ENCODE measurements around the gene IL4I1. TPM values are rescaled to one million over a fixed set of nuclear protein-coding genes. Genes with fewer than 3 reads are reported as not detected.

IL4I1 gene
- total and polyA plus RNA-seq, 12 donors = 0.18 to 3.2 (median 1.2) TPM

DNA sequence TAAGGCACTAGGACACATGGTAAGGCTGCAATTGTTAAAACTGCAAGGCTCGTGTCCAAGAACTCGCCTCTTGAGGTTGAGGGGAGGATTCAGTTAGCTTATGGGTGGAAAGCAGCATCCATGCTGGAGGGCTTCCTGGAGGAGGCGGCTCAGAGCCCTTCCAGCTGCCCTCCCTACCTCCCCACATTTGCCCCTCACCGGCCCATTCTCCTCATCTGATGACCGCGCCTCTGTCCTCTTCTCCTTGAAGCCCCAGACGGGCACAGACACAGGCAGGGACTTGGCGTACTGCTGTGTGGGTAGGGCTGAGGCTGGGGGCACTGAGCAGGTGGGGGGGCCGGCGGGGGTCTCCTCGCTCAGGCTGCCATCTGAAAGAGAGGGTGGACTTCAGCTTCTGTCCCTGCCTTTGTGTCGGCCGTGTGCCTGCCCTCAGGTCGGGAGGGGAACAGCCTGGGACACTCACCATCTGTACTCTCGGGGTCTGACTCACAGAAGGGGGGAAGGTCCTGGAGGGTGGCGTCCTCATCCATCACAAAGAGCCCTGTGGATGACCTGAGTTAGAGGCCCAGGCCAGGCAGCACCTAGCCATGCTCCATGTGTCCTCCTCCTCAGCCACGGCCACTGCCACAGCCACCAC, 25.2 kb downstream of the IL4I1 start:
- Histone ChIP-seq H3K4me1 (replicated peaks in 1 of 2) (peaks cover 33 to 53% of the 10 kb centered on the region in 2 donors), H3K4me3 (no peak overlapping the region), H3K27me3 (no peaks in the 10 kb centered on the region), H3K9me3 (replicated peaks in 1 of 3) (no peaks in the 10 kb centered on the region), H3K36me3 (replicated peaks in 1 of 2) (peaks cover 0 to 7% of the 10 kb centered on the region in 2 donors), H3K27ac (peak overlapping the region in 3 of 5 donors; percentile 38 to 94 (median 94))
- peak in 3 of 7 donors; percentile 47 to 53 (median 48) for DNase-seq
- intact Hi-C loops (cut with DNase I) = no loop called here
- TF ChIP-seq, protein P1, sequence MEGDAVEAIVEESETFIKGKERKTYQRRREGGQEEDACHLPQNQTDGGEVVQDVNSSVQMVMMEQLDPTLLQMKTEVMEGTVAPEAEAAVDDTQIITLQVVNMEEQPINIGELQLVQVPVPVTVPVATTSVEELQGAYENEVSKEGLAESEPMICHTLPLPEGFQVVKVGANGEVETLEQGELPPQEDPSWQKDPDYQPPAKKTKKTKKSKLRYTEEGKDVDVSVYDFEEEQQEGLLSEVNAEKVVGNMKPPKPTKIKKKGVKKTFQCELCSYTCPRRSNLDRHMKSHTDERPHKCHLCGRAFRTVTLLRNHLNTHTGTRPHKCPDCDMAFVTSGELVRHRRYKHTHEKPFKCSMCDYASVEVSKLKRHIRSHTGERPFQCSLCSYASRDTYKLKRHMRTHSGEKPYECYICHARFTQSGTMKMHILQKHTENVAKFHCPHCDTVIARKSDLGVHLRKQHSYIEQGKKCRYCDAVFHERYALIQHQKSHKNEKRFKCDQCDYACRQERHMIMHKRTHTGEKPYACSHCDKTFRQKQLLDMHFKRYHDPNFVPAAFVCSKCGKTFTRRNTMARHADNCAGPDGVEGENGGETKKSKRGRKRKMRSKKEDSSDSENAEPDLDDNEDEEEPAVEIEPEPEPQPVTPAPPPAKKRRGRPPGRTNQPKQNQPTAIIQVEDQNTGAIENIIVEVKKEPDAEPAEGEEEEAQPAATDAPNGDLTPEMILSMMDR (IDR thresholded peaks at IDR 0.05) = no peak
- TF ChIP-seq POLR2A (IDR thresholded peaks at IDR 0.05) = no peak
- WGBS, 4 donors = 84 to 86% (median 85%) methylated on average over 13 to 17 of the region's 17 CpGs

DNA sequence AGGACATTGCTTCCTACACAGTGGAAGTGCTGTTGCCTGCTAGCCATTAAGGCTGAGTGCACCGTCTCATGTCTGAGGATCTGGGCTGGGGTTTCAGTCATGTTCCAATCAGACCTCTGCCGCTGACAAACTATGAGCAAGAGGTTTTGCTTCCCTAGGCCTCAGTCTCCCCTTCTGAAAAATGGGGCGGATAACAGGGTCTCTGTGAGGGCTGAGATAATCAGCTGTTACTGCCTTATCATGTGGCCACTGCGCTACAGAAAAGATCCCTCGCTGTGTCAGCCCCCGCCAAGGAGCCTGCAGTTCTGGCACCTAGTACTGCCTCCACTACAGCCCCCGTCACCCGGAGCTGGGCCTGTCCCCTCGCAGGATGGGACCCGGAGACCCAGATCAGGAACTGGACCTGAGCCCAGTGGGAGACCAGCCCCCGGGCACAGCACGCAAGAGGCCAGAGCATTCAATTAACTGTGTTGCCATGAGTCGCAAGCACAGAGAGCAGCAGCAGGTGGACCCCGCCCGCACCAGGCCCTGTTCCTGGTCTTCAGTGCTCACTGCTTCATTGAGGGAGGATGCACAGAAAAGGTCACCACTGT, 26.3 kb downstream of the IL4I1 start:
- H3K9me3 ChIP-seq (replicated peaks in 1 of 3) = no peaks in the 10 kb centered on the region
- WGBS, 4 donors = 61 to 73% (median 68%) methylated on average over 4 to 15 of the region's 15 CpGs
- H3K27ac ChIP-seq = peak overlapping the region; percentile 83 to 98 (median 94)
- no peaks in the 10 kb centered on the region for H3K27me3 ChIP-seq
- TF ChIP-seq, protein P1 (IDR thresholded peaks at IDR 0.05) = no peak
- TF ChIP-seq POLR2A (IDR thresholded peaks at IDR 0.05) = no peak
- peaks cover 0 to 7% of the 10 kb centered on the region in 2 donors for H3K36me3 ChIP-seq (replicated peaks in 1 of 2)
- H3K4me1 ChIP-seq (replicated peaks in 1 of 2) = peaks cover 40 to 59% of the 10 kb centered on the region in 2 donors
- DNase-seq = peak in 6 of 7 donors; percentile 33 to 77 (median 56)
- intact Hi-C loops (cut with DNase I) = no loop called here
- peak overlapping the region in 2 of 4 donors; percentile 12 to 70 for H3K4me3 ChIP-seq

DNA sequence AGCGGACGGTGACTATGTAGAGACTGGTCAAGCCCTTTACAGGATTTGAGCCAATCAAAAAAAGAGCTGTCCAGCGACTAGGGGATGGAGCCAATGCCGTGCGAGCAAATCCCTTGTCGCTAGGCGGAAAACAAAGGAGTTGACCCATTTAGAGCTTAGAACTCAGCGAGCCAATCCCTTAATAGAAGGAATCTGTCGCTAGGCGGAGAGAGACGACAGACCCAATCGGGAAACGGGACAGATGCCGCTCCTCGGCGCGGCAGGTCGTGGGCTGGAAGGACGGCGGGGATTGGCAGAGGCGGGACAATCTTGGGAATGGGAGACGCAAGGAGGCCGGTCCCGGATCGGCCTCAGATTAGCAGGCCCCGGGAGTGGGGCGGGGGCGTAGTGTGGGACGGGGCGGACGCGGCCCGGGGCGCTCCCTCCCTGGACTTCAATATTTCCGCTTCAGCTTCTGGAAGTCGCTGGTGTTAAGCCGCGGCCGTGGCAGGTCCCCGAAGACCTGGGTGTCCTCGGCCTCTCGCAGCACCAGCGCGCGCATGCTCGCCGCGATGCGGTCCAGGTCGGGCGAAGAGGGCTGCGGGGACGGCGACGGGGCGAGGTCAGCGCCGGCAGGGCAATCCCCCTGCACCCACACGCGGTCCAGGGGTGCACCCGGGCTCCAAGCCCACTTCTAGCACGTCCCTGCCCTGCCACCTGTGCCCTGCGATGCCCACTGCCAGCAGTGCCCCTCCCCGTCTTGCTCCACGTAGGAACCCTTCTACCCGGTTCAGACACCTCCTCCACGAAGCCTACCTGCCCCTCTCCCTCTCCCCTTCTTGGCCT, 27.0 kb downstream of the IL4I1 start:
- H3K4me1 ChIP-seq (replicated peaks in 1 of 2) = peaks cover 39 to 59% of the 10 kb centered on the region in 2 donors
- no peaks in the 10 kb centered on the region for H3K27me3 ChIP-seq
- H3K4me3 ChIP-seq = peak overlapping the region in 2 of 4 donors; percentile 12 to 70
- 1% methylated on average over 22 to 67 of the region's 67 CpGs for WGBS, 4 donors
- peak; percentile 96 to 99 (median 97) for DNase-seq
- no peaks in the 10 kb centered on the region for H3K9me3 ChIP-seq (replicated peaks in 1 of 3)
- TF ChIP-seq, protein P1 (IDR thresholded peaks at IDR 0.05) = peak in 1 of 6 experiments; percentile 11
- peak; percentile 62 to 89 for TF ChIP-seq POLR2A (IDR thresholded peaks at IDR 0.05)
- peaks cover 0 to 7% of the 10 kb centered on the region in 2 donors for H3K36me3 ChIP-seq (replicated peaks in 1 of 2)
- H3K27ac ChIP-seq = peak overlapping the region; percentile 83 to 98 (median 94)
- intact Hi-C loops (cut with DNase I) = no loop called here

DNA sequence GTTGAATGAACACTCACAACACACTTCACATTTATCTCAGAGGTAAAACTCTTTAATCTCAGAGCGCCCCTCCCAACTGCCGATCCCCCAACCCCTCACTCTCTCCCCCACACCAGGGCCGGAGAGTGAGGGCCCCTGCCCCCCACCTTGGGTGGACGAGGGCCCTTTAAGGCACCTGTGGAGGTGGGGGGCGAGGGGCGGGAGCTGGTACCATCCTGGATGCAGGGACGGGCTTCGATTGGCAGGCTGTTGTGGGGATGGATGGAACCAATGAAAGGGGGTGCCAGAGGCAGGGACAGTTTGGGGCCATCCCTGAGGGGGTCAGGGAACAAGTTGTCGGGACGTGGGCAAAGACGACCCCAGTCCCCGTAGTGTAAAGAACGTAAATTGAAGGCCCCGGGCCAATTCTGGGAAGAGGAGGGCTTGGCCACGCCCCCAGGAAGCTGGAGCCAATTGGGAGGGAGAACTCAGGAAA, 27.6 kb downstream of the IL4I1 start:
- no peaks in the 10 kb centered on the region for H3K27me3 ChIP-seq
- TF ChIP-seq, protein P1 (IDR thresholded peaks at IDR 0.05) = no peak
- no peak for TF ChIP-seq POLR2A (IDR thresholded peaks at IDR 0.05)
- peaks cover 41 to 60% of the 10 kb centered on the region in 2 donors for H3K4me1 ChIP-seq (replicated peaks in 1 of 2)
- DNase-seq = no peak
- no peaks in the 10 kb centered on the region for H3K9me3 ChIP-seq (replicated peaks in 1 of 3)
- intact Hi-C loops (cut with DNase I) = no loop called here
- peaks cover 0 to 11% of the 10 kb centered on the region in 2 donors for H3K36me3 ChIP-seq (replicated peaks in 1 of 2)
- peak overlapping the region; percentile 68 to 95 (median 85) for H3K27ac ChIP-seq
- WGBS, 4 donors = 0 to 8% (median 4%) methylated on average over 9 to 15 of the region's 15 CpGs
- peak overlapping the region in 2 of 4 donors; percentile 8 to 39 for H3K4me3 ChIP-seq

All from adrenal gland (tissue), 12 donors.